PFSK-1 (cell line): ENCODE measurements around the gene PRSS21.

ENCODE experiments used
- FOXP2 ChIP-seq: optimal IDR thresholded peaks from 2 replicates; pipeline ENCODE3; 2011; ENCODE audit warnings: borderline replicate concordance, control low read depth, inconsistent platforms; ENCODE audit not compliant: insufficient read depth; ENCODE audit errors: extremely low read length, extremely low read depth
- POLR2AphosphoS5 ChIP-seq: IDR thresholded peaks from 2 replicates; pipeline ENCODE4 v1.6.1; 2012; ENCODE audit warnings: low read depth, mild to moderate bottlenecking, control low read depth, low read length, moderate library complexity
- SIN3A ChIP-seq: IDR thresholded peaks from 2 replicates; pipeline ENCODE4 v1.6.1; 2012; ENCODE audit warnings: mild to moderate bottlenecking, low read length, moderate library complexity, borderline replicate concordance; ENCODE audit not compliant: insufficient read depth
- TAF1 ChIP-seq: IDR thresholded peaks from 2 replicates; pipeline ENCODE4 v1.6.1; 2012; ENCODE audit warnings: low read length, control low read depth, borderline replicate concordance; ENCODE audit not compliant: insufficient read depth
- TF ChIP-seq, protein P1 (sequence below), 2 experiments: IDR thresholded peaks; 2 replicates each; pipeline versions ENCODE4 v1.6.1 to v1.8.0; 2011 to 2012; ENCODE audit warnings: low read depth in 2 of 2, low read length in 2 of 2, control low read depth in 1 of 2, inconsistent platforms in 1 of 2, mild to moderate bottlenecking in 1 of 2, moderate library complexity in 1 of 2; ENCODE audit not compliant: insufficient read depth in 1 of 2

Gene PRSS21

DNA sequence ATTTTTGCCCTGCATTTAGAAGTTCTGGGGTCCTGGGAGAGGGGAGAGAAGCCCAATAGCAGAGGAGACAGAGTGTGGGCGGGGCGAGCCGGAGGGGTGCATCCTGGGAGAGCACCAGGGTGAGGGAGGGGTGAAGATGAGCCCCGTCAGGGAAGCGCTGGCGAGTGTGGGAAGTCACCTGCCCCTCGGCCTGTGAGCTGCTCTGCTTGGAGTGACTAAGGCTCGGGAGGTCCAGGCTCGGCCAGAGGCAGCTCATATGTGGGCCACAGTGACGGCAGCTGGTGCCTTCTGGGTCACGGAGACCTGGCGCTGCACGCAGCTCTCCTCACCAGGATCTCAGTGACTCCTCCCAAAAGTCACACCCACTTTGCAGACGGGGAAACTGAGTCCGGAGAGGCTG, 14.2 kb downstream of the PRSS21 start:
- no peak for TF ChIP-seq POLR2AphosphoS5
- TF ChIP-seq, protein P1, sequence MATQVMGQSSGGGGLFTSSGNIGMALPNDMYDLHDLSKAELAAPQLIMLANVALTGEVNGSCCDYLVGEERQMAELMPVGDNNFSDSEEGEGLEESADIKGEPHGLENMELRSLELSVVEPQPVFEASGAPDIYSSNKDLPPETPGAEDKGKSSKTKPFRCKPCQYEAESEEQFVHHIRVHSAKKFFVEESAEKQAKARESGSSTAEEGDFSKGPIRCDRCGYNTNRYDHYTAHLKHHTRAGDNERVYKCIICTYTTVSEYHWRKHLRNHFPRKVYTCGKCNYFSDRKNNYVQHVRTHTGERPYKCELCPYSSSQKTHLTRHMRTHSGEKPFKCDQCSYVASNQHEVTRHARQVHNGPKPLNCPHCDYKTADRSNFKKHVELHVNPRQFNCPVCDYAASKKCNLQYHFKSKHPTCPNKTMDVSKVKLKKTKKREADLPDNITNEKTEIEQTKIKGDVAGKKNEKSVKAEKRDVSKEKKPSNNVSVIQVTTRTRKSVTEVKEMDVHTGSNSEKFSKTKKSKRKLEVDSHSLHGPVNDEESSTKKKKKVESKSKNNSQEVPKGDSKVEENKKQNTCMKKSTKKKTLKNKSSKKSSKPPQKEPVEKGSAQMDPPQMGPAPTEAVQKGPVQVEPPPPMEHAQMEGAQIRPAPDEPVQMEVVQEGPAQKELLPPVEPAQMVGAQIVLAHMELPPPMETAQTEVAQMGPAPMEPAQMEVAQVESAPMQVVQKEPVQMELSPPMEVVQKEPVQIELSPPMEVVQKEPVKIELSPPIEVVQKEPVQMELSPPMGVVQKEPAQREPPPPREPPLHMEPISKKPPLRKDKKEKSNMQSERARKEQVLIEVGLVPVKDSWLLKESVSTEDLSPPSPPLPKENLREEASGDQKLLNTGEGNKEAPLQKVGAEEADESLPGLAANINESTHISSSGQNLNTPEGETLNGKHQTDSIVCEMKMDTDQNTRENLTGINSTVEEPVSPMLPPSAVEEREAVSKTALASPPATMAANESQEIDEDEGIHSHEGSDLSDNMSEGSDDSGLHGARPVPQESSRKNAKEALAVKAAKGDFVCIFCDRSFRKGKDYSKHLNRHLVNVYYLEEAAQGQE (IDR thresholded peaks at IDR 0.05; ENCODE audit: insufficient read depth in 1 of 2, low read depth in 2 of 2, low read length in 2 of 2): no peak

DNA sequence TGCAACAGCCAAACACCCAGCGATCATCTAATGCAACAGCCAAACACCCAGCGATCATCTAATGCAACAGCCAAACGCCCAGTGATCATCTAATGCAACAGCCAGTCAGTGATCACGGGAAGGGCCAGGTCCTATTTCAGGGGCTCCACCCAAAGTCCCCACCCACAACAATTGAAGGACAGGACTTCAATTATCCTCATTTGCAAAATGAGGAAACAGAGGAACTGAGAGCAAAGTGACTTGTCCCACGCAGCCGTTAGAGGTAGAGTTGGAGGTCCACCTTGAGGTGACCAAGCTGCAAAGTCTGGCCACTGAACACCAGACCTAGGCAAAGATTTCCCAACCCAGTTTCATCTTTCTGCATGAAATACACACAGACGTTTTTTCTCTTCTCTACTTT, 16.7 kb downstream of the PRSS21 start:
- no peak for TF ChIP-seq POLR2AphosphoS5

DNA sequence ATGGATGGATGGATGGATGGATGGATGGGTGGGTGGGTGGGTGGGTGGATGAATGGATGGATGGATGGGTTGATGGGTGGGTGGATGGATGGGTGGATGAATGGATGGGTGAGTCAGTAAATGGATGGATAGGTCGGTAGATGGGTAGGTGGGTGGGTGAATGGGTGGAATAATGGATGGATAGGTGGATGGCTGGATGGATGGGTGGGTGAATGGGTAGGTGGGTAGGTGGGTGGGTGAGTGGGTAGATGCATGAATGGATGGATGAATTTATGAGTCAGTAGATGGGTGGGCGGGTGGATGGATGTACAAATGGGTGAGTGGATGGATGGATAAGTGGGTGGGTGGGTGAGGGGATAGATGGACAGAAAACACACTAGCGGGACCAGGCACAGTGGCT, 17.9 kb downstream of the PRSS21 start:
- TF ChIP-seq, protein P1 (IDR thresholded peaks at IDR 0.05; ENCODE audit: insufficient read depth in 1 of 2, low read depth in 2 of 2, low read length in 2 of 2): no peak
- TF ChIP-seq SIN3A (no peak), TAF1 (no peak), FOXP2 (no peak), POLR2AphosphoS5 (no peak)

DNA sequence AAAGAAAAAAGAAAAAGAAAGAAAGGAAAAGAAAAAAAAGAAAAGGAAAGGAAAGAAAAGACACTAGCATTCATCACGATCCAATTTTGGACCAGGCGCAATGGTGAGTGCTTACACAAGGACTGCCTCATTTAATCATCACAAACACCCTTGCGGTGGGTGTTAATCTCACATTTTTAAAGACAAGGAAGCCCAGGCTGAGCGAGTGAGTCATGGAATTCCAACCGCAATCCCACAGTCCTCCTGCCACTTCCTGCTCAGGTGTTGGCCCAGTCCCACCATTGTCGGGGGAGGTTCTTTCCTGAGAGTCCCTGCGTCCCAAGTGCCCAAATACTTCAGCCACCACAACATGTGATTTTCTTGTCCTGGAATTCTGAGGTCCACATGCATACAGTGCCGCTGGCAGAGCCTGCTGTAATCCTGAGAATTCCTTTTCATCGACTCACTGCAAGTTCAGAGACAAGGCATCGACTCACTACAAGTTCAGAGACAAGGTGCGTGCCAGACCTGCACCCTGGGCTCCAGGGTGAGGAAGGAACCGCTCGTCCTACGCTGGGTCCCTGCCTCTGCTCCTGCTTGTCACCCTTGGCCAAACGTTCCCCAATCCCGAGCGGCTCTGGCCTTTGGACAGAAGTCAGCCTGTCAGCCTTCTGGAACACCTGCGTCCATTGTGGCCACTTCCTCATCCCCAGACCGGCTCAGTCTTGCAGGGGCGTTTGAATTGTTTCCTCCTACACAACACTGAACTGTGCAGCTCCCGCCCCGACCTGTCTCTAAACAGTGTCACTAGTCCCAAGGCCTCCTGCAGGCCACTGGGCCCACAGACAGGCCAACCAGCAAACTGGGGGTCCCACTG, 18.8 kb downstream of the PRSS21 start:
- TF ChIP-seq TAF1 (no peak), FOXP2 (peak; percentile 29)

DNA sequence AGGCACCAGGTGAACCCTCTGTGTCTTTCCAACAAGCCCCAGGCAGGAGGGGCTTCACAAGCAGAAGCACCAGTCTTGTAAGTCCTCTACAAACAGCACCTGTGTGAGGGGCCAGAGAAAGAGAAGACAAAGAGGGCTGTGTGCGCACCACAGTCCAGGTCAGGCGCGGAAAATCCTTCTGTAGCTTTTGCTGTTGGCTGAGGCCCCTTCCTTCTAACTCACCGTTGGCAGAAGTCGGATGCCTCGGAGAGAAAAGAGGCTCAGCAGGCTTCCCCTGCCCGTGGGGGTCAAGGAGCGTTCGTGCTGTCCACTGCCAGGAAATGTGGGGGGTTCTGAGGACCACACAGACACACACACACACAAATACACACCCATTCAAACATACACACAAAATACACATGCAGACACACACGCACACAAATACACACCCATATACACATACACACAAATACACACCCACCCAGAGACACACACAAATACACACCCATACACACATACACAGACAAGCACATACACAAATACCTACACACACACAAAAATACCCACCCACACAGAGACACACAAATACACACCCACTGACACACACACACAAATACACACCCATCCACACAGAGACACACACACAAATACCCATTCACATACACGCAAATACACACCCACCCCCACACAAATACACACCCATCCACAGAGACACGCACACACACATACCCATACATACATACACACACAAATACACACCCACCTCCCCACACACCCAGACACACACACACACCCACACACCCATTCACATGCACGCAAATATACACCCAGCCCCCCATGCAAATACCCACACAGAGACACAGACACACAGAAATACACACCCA, 19.8 kb downstream of the PRSS21 start:
- TF ChIP-seq SIN3A (no peak), POLR2AphosphoS5 (no peak), TAF1 (no peak), FOXP2 (no peak)
- TF ChIP-seq, protein P1 (IDR thresholded peaks at IDR 0.05; ENCODE audit: insufficient read depth in 1 of 2, low read depth in 2 of 2, low read length in 2 of 2): no peak

DNA sequence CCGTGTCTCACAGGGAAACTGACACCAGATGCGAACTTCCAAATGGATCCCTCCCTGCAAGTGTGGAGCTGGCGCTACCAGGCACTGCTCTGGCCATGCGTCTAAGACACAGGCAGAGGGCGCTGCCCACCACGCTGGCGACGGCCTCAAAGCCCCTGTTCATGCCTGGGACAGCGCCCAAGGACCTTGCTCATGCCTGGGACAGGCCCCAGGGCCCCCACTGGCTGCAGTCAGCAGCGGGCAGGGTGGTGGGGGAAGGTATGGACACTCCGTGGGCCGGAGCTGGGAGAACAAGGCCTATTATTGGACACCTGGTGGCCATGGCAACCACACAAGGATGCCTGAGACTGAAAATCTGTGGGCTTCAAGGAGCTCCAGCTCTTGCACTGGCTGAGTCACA, 21.9 kb downstream of the PRSS21 start:
- peak; percentile 38 for TF ChIP-seq FOXP2
- TF ChIP-seq POLR2AphosphoS5: no peak
